GM23248 (cell line): ENCODE results near the gene SMAD1. TPM values are rescaled to one million over a fixed set of nuclear protein-coding genes. Genes with fewer than 3 reads are reported as not detected.
A peak's percentile ranks its signal among the peaks of the same experiment; 100 is the strongest.
"Not testable (repeated sequence)": the region's sequence is repeated elsewhere in the genome, so short reads cannot be mapped to it uniquely, and the experiment has no call there.

ENCODE experiments used
- DNase-seq: peaks from one replicate; pipeline ENCODE4 v3.0.0-alpha.2; 2015
- H2AFZ ChIP-seq: fragments of 200-600 bp; sonication (generic); 2 replicates; pipeline ENCODE4 v1.6.1; 2016; ENCODE audit warnings: antibody characterized with exemption
- H3F3A ChIP-seq: fragments of 200-600 bp; sonication (generic); 2 replicates; pipeline ENCODE4 v1.6.1; 2016; ENCODE audit warnings: mild to moderate bottlenecking, antibody characterized with exemption, mixed run types; ENCODE audit not compliant: insufficient read depth
- H3K27ac ChIP-seq: fragments of 200-600 bp; sonication (generic); 2 replicates; pipeline ENCODE4 v1.5.1; 2016; ENCODE audit warnings: mild to moderate bottlenecking
- H3K27me3 ChIP-seq: fragments of 200-600 bp; sonication (generic); replicated peaks from 2 replicates; pipeline ENCODE4 v1.6.1; 2016; ENCODE audit warnings: mild to moderate bottlenecking; ENCODE audit not compliant: insufficient read depth
- H3K36me3 ChIP-seq: fragments of 200-600 bp; sonication (generic); 2 replicates; pipeline ENCODE4 v1.6.1; 2016; ENCODE audit warnings: low read depth, mild to moderate bottlenecking
- H3K4me1 ChIP-seq: fragments of 200-600 bp; sonication (generic); 2 replicates; pipeline ENCODE4 v1.6.1; 2016; ENCODE audit warnings: mild to moderate bottlenecking; ENCODE audit not compliant: insufficient read depth
- H3K4me2 ChIP-seq: fragments of 200-600 bp; sonication (generic); one replicate; pipeline ENCODE4 v1.6.1; 2016; ENCODE audit warnings: mild to moderate bottlenecking; ENCODE audit not compliant: unreplicated experiment
- H3K4me3 ChIP-seq: fragments of 200-600 bp; sonication (generic); 2 replicates; pipeline ENCODE4 v1.5.1; 2016; ENCODE audit warnings: mild to moderate bottlenecking
- H3K79me2 ChIP-seq: fragments of 200-600 bp; sonication (generic); 2 replicates; pipeline ENCODE4 v1.6.1; 2016; ENCODE audit warnings: mild to moderate bottlenecking; ENCODE audit not compliant: insufficient read depth
- H3K9ac ChIP-seq: fragments of 200-600 bp; sonication (generic); 2 replicates; pipeline ENCODE4 v1.6.1; 2016; ENCODE audit warnings: mild to moderate bottlenecking
- H3K9me2 ChIP-seq: fragments of 200-600 bp; sonication (generic); 2 replicates; pipeline ENCODE4 v1.6.1; 2016; ENCODE audit warnings: mixed run types, mild to moderate bottlenecking, moderate library complexity; ENCODE audit not compliant: insufficient read depth
- H3K9me3 ChIP-seq: fragments of 200-600 bp; sonication (generic); one replicate; pipeline ENCODE4 v1.6.1; 2017; ENCODE audit warnings: low read depth
- H4K20me1 ChIP-seq: fragments of 200-600 bp; sonication (generic); 2 replicates; pipeline ENCODE4 v1.6.0; 2016; ENCODE audit not compliant: insufficient read depth
- EZH2 ChIP-seq: fragments of 200-600 bp; sonication (generic); IDR thresholded peaks from 2 replicates; pipeline ENCODE4 v1.6.1; 2018; ENCODE audit warnings: antibody characterized with exemption, mild to moderate bottlenecking; ENCODE audit not compliant: insufficient read depth, poor library complexity, severe bottlenecking
- EZH2phosphoT487 ChIP-seq: fragments of 200-600 bp; sonication (generic); IDR thresholded peaks from 2 replicates; pipeline ENCODE4 v1.6.1; 2018; ENCODE audit warnings: antibody characterized with exemption, moderate library complexity, mild to moderate bottlenecking, low read depth; ENCODE audit not compliant: insufficient read depth
- WGBS, 2 experiments: methylation state at CpG; one replicate each; pipeline ENCODE4 v1.1.6; 2015 to 2017; ENCODE audit warnings: low lambda C conversion rate in 2 of 2, low coverage in 1 of 2; ENCODE audit errors: missing lambda C conversion rate in 2 of 2; 5-methylcytosine and 5-hydroxymethylcytosine counted together
- in situ Hi-C: fragments of 300-500 bp; cut with MboI; formaldehyde crosslinking; loops from 2 replicates; pipeline ENCODE4 v1.15.0; 2020
- polyA plus RNA-seq: library from polyadenylated mRNA; unstranded; fragments of >200 nt; fragmentation: Nextera tagmentation; extraction: Ambion mirVana; gene quantifications from 2 replicates; pipeline ENCODE4 v1.2.1, GENCODE V29; 2016
- total RNA-seq: library from RNA; depleted of rRNA; stranded (reverse); fragments of >200 nt; shearing (Covaris generic); gene quantifications from 2 replicates; pipeline ENCODE4 v1.2.3, GENCODE V29; 2014

SMAD1 gene
- total and polyA plus RNA-seq, 2 experiments from 2014 or later, result 20.2 to 24.0 TPM

- in situ Hi-C loops, result no loop called here
- no peaks in the 10 kb centered on the region for H3F3A ChIP-seq
- H3K4me1 ChIP-seq, result 0 out of 2 replicates have a peak, but pooled peaks cover 6% of the 10 kb centered on the region
- no peak overlapping the region for H3K4me3 ChIP-seq
- peak; percentile 8 for DNase-seq
- no peaks in the 10 kb centered on the region for H3K9me2 ChIP-seq
- H3K9ac ChIP-seq, result no peak overlapping the region
- H4K20me1 ChIP-seq, result no peaks in the 10 kb centered on the region
- H3K9me3 ChIP-seq, result no peaks in the 10 kb centered on the region
- no peak overlapping the region for H2AFZ ChIP-seq
- no peaks in the 10 kb centered on the region for H3K36me3 ChIP-seq
- TF ChIP-seq EZH2phosphoT487, result no peak
- TF ChIP-seq EZH2, result no peak
- H3K27ac ChIP-seq, result no peak overlapping the region
- no peaks in the 10 kb centered on the region for H3K27me3 ChIP-seq
- 67 to 71% methylated on average over 4 of the region's 4 CpGs for WGBS, 2 experiments
- H3K4me2 ChIP-seq, result no peak overlapping the region
- H3K79me2 ChIP-seq, result peaks cover 61% of the 10 kb centered on the region
Measured at GRCh38 chr4:145533001-145533400, 51.3 kb downstream of the SMAD1 start.

- H3K9me3 ChIP-seq, in situ Hi-C loops, H3K4me1 ChIP-seq, H4K20me1 ChIP-seq, DNase-seq, H3K4me3 ChIP-seq, H2AFZ ChIP-seq, H3F3A ChIP-seq, H3K9ac ChIP-seq, H3K27ac ChIP-seq, H3K9me2 ChIP-seq, H3K36me3 ChIP-seq, H3K4me2 ChIP-seq, H3K27me3 ChIP-seq: not testable (repeated sequence)
- peaks cover 61% of the 10 kb centered on the region for H3K79me2 ChIP-seq
- WGBS, 2 experiments, result 97 to 100% methylated on average over 3 of the region's 3 CpGs
Measured at GRCh38 chr4:145533415-145533814, 51.8 kb downstream of the SMAD1 start.

GRCh38 chr4:145533961-145534360 is 52.3 kb downstream of the SMAD1 start:
- 63 to 81% methylated on average over 1 of the region's 1 CpG for WGBS, 2 experiments
- Histone ChIP-seq H2AFZ (no peak overlapping the region), H3K27me3 (no peaks in the 10 kb centered on the region), H4K20me1 (no peaks in the 10 kb centered on the region), H3K4me1 (0 out of 2 replicates have a peak, but pooled peaks cover 6% of the 10 kb centered on the region), H3K9ac (no peak overlapping the region), H3K27ac (no peak overlapping the region), H3K9me2 (no peaks in the 10 kb centered on the region), H3F3A (no peaks in the 10 kb centered on the region), H3K79me2 (peaks cover 60% of the 10 kb centered on the region), H3K9me3 (no peaks in the 10 kb centered on the region), H3K4me2 (no peak overlapping the region), H3K4me3 (no peak overlapping the region), H3K36me3 (no peaks in the 10 kb centered on the region)
- TF ChIP-seq EZH2phosphoT487 (no peak), EZH2 (no peak)
- in situ Hi-C loops, result no loop called here
- no peak for DNase-seq

GRCh38 chr4:145535202-145535601 is 53.5 kb downstream of the SMAD1 start:
- Histone ChIP-seq H3F3A (no peaks in the 10 kb centered on the region), H3K4me2 (no peak overlapping the region), H4K20me1 (peaks cover under 1% of the 10 kb centered on the region; the same call in 1 of the 2 replicates), H3K27ac (no peak overlapping the region), H2AFZ (no peak overlapping the region), H3K27me3 (no peaks in the 10 kb centered on the region), H3K9ac (no peak overlapping the region), H3K36me3 (peaks cover 1% of the 10 kb centered on the region; the same call in 1 of the 2 replicates), H3K4me1 (0 out of 2 replicates have a peak, but pooled peaks cover 5% of the 10 kb centered on the region), H3K9me3 (no peaks in the 10 kb centered on the region), H3K4me3 (no peak overlapping the region), H3K79me2 (peaks cover 51% of the 10 kb centered on the region; the same call in 1 of the 2 replicates), H3K9me2 (no peaks in the 10 kb centered on the region)
- 100% methylated on average over 1 of the region's 1 CpG for WGBS, 2 experiments
- no peak for DNase-seq
- in situ Hi-C loops, result no loop called here
- TF ChIP-seq EZH2 (no peak), EZH2phosphoT487 (no peak)

GRCh38 chr4:145536044-145536443 is 54.4 kb downstream of the SMAD1 start:
- Histone ChIP-seq H3K79me2 (peaks cover 46% of the 10 kb centered on the region; the same call in 1 of the 2 replicates), H3K9ac (no peak overlapping the region), H3K4me2 (no peak overlapping the region), H3F3A (no peaks in the 10 kb centered on the region), H3K4me1 (no peaks in the 10 kb centered on the region), H3K9me3 (no peaks in the 10 kb centered on the region), H4K20me1 (peaks cover 2% of the 10 kb centered on the region; the same call in 1 of the 2 replicates), H3K36me3 (peaks cover 4% of the 10 kb centered on the region; the same call in 1 of the 2 replicates), H3K9me2 (no peaks in the 10 kb centered on the region), H3K4me3 (no peak overlapping the region), H3K27me3 (no peaks in the 10 kb centered on the region), H3K27ac (no peak overlapping the region), H2AFZ (no peak overlapping the region)
- no peak for DNase-seq
- in situ Hi-C loops, result no loop called here
- WGBS, 2 experiments, result 88 to 92% methylated on average over 2 of the region's 2 CpGs
- TF ChIP-seq EZH2 (no peak), EZH2phosphoT487 (no peak)
